Endodermal cell (in vitro differentiated cells): ENCODE data around the gene BACH2. TPM values are rescaled to one million over a fixed set of nuclear protein-coding genes. Genes with fewer than 3 reads are reported as not detected.
"Not testable (repeated sequence)": the region's sequence is repeated elsewhere in the genome, so short reads cannot be mapped to it uniquely, and the experiment has no call there.

Experiments used
- DNase-seq: peaks from one replicate; pipeline ENCODE4 v3.0.0-alpha.2; 2017
- H3K27ac ChIP-seq: 2 replicates; pipeline ENCODE4 v1.5.1; 2013; ENCODE audit warnings: mild to moderate bottlenecking, low read depth, low read length, moderate library complexity
- H3K27me3 ChIP-seq: 2 replicates; pipeline ENCODE4 v1.6.1; 2013; ENCODE audit warnings: mild to moderate bottlenecking, low read length, moderate library complexity; ENCODE audit not compliant: insufficient read depth, control insufficient read depth, poor library complexity, severe bottlenecking
- H3K36me3 ChIP-seq: 2 replicates; pipeline ENCODE4 v1.7.0; 2013; ENCODE audit warnings: mild to moderate bottlenecking, low read length, moderate library complexity; ENCODE audit not compliant: control insufficient read depth, insufficient read depth
- H3K4me1 ChIP-seq: one replicate; pipeline ENCODE4 v1.7.0; 2013; ENCODE audit warnings: low read length; ENCODE audit not compliant: control insufficient read depth, insufficient read depth
- H3K4me3 ChIP-seq: 2 replicates; pipeline ENCODE4 v1.5.1; 2013; ENCODE audit warnings: mild to moderate bottlenecking, low read length, moderate library complexity
- H3K9ac ChIP-seq: 2 replicates; pipeline ENCODE4 v1.6.1; 2013; ENCODE audit warnings: mild to moderate bottlenecking, low read length, moderate library complexity; ENCODE audit not compliant: poor library complexity, severe bottlenecking; ENCODE audit errors: extremely low read depth
- H3K9me3 ChIP-seq: 2 replicates; pipeline ENCODE4 v1.6.1; 2013; ENCODE audit warnings: mild to moderate bottlenecking, low read length, moderate library complexity; ENCODE audit not compliant: control insufficient read depth
- H3K27ac Mint-ChIP-seq: 2 replicates; pipeline ENCODE4 v1.8.0; 2020; ENCODE audit warnings: mixed read lengths
- H3K27me3 Mint-ChIP-seq: 2 replicates; pipeline ENCODE4 v1.8.0; 2021; ENCODE audit warnings: mild to moderate bottlenecking, mixed read lengths; ENCODE audit not compliant: insufficient read depth
- H3K36me3 Mint-ChIP-seq: 2 replicates; pipeline ENCODE4 v1.8.0; 2020; ENCODE audit warnings: low read depth, mixed read lengths
- H3K4me1 Mint-ChIP-seq: 2 replicates; pipeline ENCODE4 v1.8.0; 2020; ENCODE audit warnings: mixed read lengths
- H3K4me3 Mint-ChIP-seq: 2 replicates; pipeline ENCODE4 v1.8.0; 2020; ENCODE audit warnings: mild to moderate bottlenecking, moderate library complexity, mixed read lengths
- H3K9me3 Mint-ChIP-seq: 2 replicates; pipeline ENCODE4 v1.8.0; 2020; ENCODE audit warnings: mild to moderate bottlenecking, mixed read lengths
- CTCF ChIP-seq: fragments of 200-600 bp; sonication (generic); conservative IDR thresholded peaks from 2 replicates; pipeline ENCODE4 v1.5.0; 2021; ENCODE audit warnings: antibody characterized with exemption, mild to moderate bottlenecking
- WGBS, 2 experiments: methylation state at CpG; one replicate each; pipeline versions ENCODE4 v1.1.5 to v1.1.7; 2013; ENCODE audit warnings: missing lambda C conversion rate in 2 of 2, mixed read lengths in 1 of 2; ENCODE audit not compliant: insufficient coverage in 1 of 2, insufficient read length in 1 of 2; 5-methylcytosine and 5-hydroxymethylcytosine counted together
- total RNA-seq, 2 donors: library from RNA; stranded (reverse); fragmentation: NEBNext Ultra II Directional in 1 of 2; extraction: Animal tissue kit (Norgen Biotek cat#: 25700) in 1 of 2; gene quantifications; 2 replicates in 1 of 2; 3 replicates in 1 of 2; pipeline ENCODE4 v1.2.1, GENCODE V29; 2021

BACH2 gene
- total RNA-seq, 2 donors from 2014 or later, result 11.0 to 22.3 TPM

GRCh38 chr6:90065173-90065572, 231.5 kb downstream of the BACH2 start:
- Histone ChIP-seq H3K9ac (no peak overlapping the region), H3K27ac (no peak overlapping the region), H3K27me3 (no peaks in the 10 kb centered on the region), H3K4me3 (no peak overlapping the region), H3K4me1 (no peaks in the 10 kb centered on the region), H3K9me3 (peaks cover under 1% of the 10 kb centered on the region), H3K36me3 (no peaks in the 10 kb centered on the region)
- DNase-seq, result no peak
- Mint-ChIP-seq H3K4me1 (peaks cover 8% of the 10 kb centered on the region), H3K27ac (no peak overlapping the region), H3K9me3 (peaks cover 2% of the 10 kb centered on the region), H3K27me3 (no peaks in the 10 kb centered on the region), H3K4me3 (no peak overlapping the region), H3K36me3 (peaks cover 8% of the 10 kb centered on the region)
- 94 to 100% methylated on average over 1 of the region's 2 CpGs for WGBS, 2 experiments
- no peak for TF ChIP-seq CTCF

- peaks cover 17% of the 10 kb centered on the region for H3K9me3 Mint-ChIP-seq
- no peak overlapping the region for H3K4me3 Mint-ChIP-seq
- Histone ChIP-seq H3K9ac (no peak overlapping the region), H3K27ac (no peak overlapping the region), H3K4me3 (no peak overlapping the region), H3K36me3 (no peaks in the 10 kb centered on the region), H3K27me3 (no peaks in the 10 kb centered on the region), H3K4me1 (no peaks in the 10 kb centered on the region), H3K9me3 (peaks cover 4% of the 10 kb centered on the region)
- peaks cover 13% of the 10 kb centered on the region for H3K36me3 Mint-ChIP-seq
- 87 to 90% methylated on average over 2 of the region's 2 CpGs for WGBS, 2 experiments
- TF ChIP-seq CTCF, result no peak
- DNase-seq, result no peak
- H3K27me3 Mint-ChIP-seq, result no peaks in the 10 kb centered on the region
- H3K4me1 Mint-ChIP-seq, result peaks cover 3% of the 10 kb centered on the region
- no peak overlapping the region for H3K27ac Mint-ChIP-seq
These were observed 234.0 kb downstream of the BACH2 start for GRCh38 chr6:90062667-90063066.

- Mint-ChIP-seq H3K27me3 (no peaks in the 10 kb centered on the region), H3K4me3 (no peak overlapping the region), H3K9me3 (peaks cover 22% of the 10 kb centered on the region), H3K36me3 (peaks cover 16% of the 10 kb centered on the region), H3K27ac (no peak overlapping the region), H3K4me1 (no peaks in the 10 kb centered on the region)
- Histone ChIP-seq H3K9me3 (peaks cover 4% of the 10 kb centered on the region), H3K36me3 (no peaks in the 10 kb centered on the region), H3K4me3 (no peak overlapping the region), H3K4me1 (no peaks in the 10 kb centered on the region), H3K27me3 (no peaks in the 10 kb centered on the region), H3K9ac (no peak overlapping the region), H3K27ac (no peak overlapping the region)
- DNase-seq, result no peak
- no peak for TF ChIP-seq CTCF
- WGBS, 2 experiments, result 88% methylated on average over 4 of the region's 4 CpGs; no CpG with 5 or more reads in 1 of the 2 experiments
These were observed 234.6 kb downstream of the BACH2 start for GRCh38 chr6:90062051-90062450.

- H3K27ac ChIP-seq, H3K27me3 Mint-ChIP-seq, H3K27ac Mint-ChIP-seq, H3K9me3 ChIP-seq, H3K4me3 ChIP-seq, H3K27me3 ChIP-seq, H3K4me3 Mint-ChIP-seq, DNase-seq, H3K4me1 ChIP-seq, H3K4me1 Mint-ChIP-seq, H3K36me3 ChIP-seq, H3K9ac ChIP-seq: not testable (repeated sequence)
- Mint-ChIP-seq H3K36me3 (peaks cover 26% of the 10 kb centered on the region), H3K9me3 (peaks cover 43% of the 10 kb centered on the region)
- WGBS, 2 experiments, result 93% methylated on average over 2 of the region's 3 CpGs; no CpG with 5 or more reads in 1 of the 2 experiments
These were observed 237.5 kb downstream of the BACH2 start for GRCh38 chr6:90059178-90059577.

- H3K36me3 Mint-ChIP-seq, result peaks cover 33% of the 10 kb centered on the region
- H3K27me3 Mint-ChIP-seq, H3K27me3 ChIP-seq, H3K4me3 ChIP-seq, DNase-seq, H3K4me3 Mint-ChIP-seq, H3K4me1 Mint-ChIP-seq, H3K36me3 ChIP-seq, H3K9ac ChIP-seq, H3K27ac Mint-ChIP-seq, H3K27ac ChIP-seq, H3K4me1 ChIP-seq: not testable (repeated sequence)
- no CpG with 5 or more reads among the region's 1 CpG for WGBS, 2 experiments
- H3K9me3 ChIP-seq, result peaks cover 28% of the 10 kb centered on the region
- peaks cover 68% of the 10 kb centered on the region for H3K9me3 Mint-ChIP-seq
These were observed 240.7 kb downstream of the BACH2 start for GRCh38 chr6:90055924-90056323.
